Endodermal cell (in vitro differentiated cells): ENCODE measurements around the gene ZBTB34. TPM values are rescaled to one million over a fixed set of nuclear protein-coding genes. Genes with fewer than 3 reads are reported as not detected.
"Not testable (repeated sequence)": the region's sequence is repeated elsewhere in the genome, so short reads cannot be mapped to it uniquely, and the experiment has no call there.

ENCODE experiments used
- DNase-seq: peaks from one replicate; pipeline ENCODE4 v3.0.0-alpha.2; 2017
- H3K27ac ChIP-seq: 2 replicates; pipeline ENCODE4 v1.5.1; 2013; ENCODE audit warnings: mild to moderate bottlenecking, low read depth, low read length, moderate library complexity
- H3K27me3 ChIP-seq: 2 replicates; pipeline ENCODE4 v1.6.1; 2013; ENCODE audit warnings: mild to moderate bottlenecking, low read length, moderate library complexity; ENCODE audit not compliant: insufficient read depth, control insufficient read depth, poor library complexity, severe bottlenecking
- H3K36me3 ChIP-seq: 2 replicates; pipeline ENCODE4 v1.7.0; 2013; ENCODE audit warnings: mild to moderate bottlenecking, low read length, moderate library complexity; ENCODE audit not compliant: control insufficient read depth, insufficient read depth
- H3K4me1 ChIP-seq: one replicate; pipeline ENCODE4 v1.7.0; 2013; ENCODE audit warnings: low read length; ENCODE audit not compliant: control insufficient read depth, insufficient read depth
- H3K4me3 ChIP-seq: 2 replicates; pipeline ENCODE4 v1.5.1; 2013; ENCODE audit warnings: mild to moderate bottlenecking, low read length, moderate library complexity
- H3K9ac ChIP-seq: 2 replicates; pipeline ENCODE4 v1.6.1; 2013; ENCODE audit warnings: mild to moderate bottlenecking, low read length, moderate library complexity; ENCODE audit not compliant: poor library complexity, severe bottlenecking; ENCODE audit errors: extremely low read depth
- H3K9me3 ChIP-seq: 2 replicates; pipeline ENCODE4 v1.6.1; 2013; ENCODE audit warnings: mild to moderate bottlenecking, low read length, moderate library complexity; ENCODE audit not compliant: control insufficient read depth
- H3K27ac Mint-ChIP-seq: 2 replicates; pipeline ENCODE4 v1.8.0; 2020; ENCODE audit warnings: mixed read lengths
- H3K27me3 Mint-ChIP-seq: 2 replicates; pipeline ENCODE4 v1.8.0; 2021; ENCODE audit warnings: mild to moderate bottlenecking, mixed read lengths; ENCODE audit not compliant: insufficient read depth
- H3K36me3 Mint-ChIP-seq: 2 replicates; pipeline ENCODE4 v1.8.0; 2020; ENCODE audit warnings: low read depth, mixed read lengths
- H3K4me1 Mint-ChIP-seq: 2 replicates; pipeline ENCODE4 v1.8.0; 2020; ENCODE audit warnings: mixed read lengths
- H3K4me3 Mint-ChIP-seq: 2 replicates; pipeline ENCODE4 v1.8.0; 2020; ENCODE audit warnings: mild to moderate bottlenecking, moderate library complexity, mixed read lengths
- H3K9me3 Mint-ChIP-seq: 2 replicates; pipeline ENCODE4 v1.8.0; 2020; ENCODE audit warnings: mild to moderate bottlenecking, mixed read lengths
- CTCF ChIP-seq: fragments of 200-600 bp; sonication (generic); conservative IDR thresholded peaks from 2 replicates; pipeline ENCODE4 v1.5.0; 2021; ENCODE audit warnings: antibody characterized with exemption, mild to moderate bottlenecking
- WGBS, 2 experiments: methylation state at CpG; one replicate each; pipeline versions ENCODE4 v1.1.5 to v1.1.7; 2013; ENCODE audit warnings: missing lambda C conversion rate in 2 of 2, mixed read lengths in 1 of 2; ENCODE audit not compliant: insufficient coverage in 1 of 2, insufficient read length in 1 of 2; 5-methylcytosine and 5-hydroxymethylcytosine counted together
- long read RNA-seq, 4 experiments: library from polyadenylated mRNA in 2 of 4; library from RNA in 1 of 4; library from capped mRNA in 1 of 4; stranded (forward) in 3 of 4; unstranded in 1 of 4; transcript quantifications; one replicate each; pipeline ENCODE4 v2.0.0, GENCODE V29; 2020 to 2021; ENCODE audit warnings: inconsistent platforms in 1 of 4
- polyA plus RNA-seq, 2 experiments: library from polyadenylated mRNA; stranded (reverse); fragments of 50-300 nt; gene quantifications; one replicate each; pipeline ENCODE4 v1.2.3, GENCODE V29; 2013
- total RNA-seq, 2 donors: library from RNA; stranded (reverse); fragmentation: NEBNext Ultra II Directional in 1 of 2; extraction: Animal tissue kit (Norgen Biotek cat#: 25700) in 1 of 2; gene quantifications; 2 replicates in 1 of 2; 3 replicates in 1 of 2; pipeline ENCODE4 v1.2.1, GENCODE V29; 2021

Gene ZBTB34, protein sequence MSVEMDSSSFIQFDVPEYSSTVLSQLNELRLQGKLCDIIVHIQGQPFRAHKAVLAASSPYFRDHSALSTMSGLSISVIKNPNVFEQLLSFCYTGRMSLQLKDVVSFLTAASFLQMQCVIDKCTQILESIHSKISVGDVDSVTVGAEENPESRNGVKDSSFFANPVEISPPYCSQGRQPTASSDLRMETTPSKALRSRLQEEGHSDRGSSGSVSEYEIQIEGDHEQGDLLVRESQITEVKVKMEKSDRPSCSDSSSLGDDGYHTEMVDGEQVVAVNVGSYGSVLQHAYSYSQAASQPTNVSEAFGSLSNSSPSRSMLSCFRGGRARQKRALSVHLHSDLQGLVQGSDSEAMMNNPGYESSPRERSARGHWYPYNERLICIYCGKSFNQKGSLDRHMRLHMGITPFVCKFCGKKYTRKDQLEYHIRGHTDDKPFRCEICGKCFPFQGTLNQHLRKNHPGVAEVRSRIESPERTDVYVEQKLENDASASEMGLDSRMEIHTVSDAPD
- 10 to 100 TPM; 19.7 to 24.9 TPM for total RNA-seq
- 9.9 TPM for polyA plus RNA-seq (2013, experiment 1 of 2)
- 9.6 TPM for polyA plus RNA-seq (2013, experiment 2 of 2)
- long read RNA-seq, experiment 1, full-length matches to known transcripts: 9 of 9 reads
- long read RNA-seq, experiment 1, partial matches to known transcripts: 0 of 9 reads
- long read RNA-seq, experiment 1, other reads (novel, unspliced or antisense): 0 of 9 reads
- long read RNA-seq, experiment 2, full-length matches to known transcripts: 45 of 51 reads
- long read RNA-seq, experiment 2, partial matches to known transcripts: 0 of 51 reads
- long read RNA-seq, experiment 2, other reads (novel, unspliced or antisense): 6 of 51 reads
- long read RNA-seq, experiment 3, full-length matches to known transcripts: 8 of 8 reads
- long read RNA-seq, experiment 3, partial matches to known transcripts: 0 of 8 reads
- long read RNA-seq, experiment 3, other reads (novel, unspliced or antisense): 0 of 8 reads
- long read RNA-seq, experiment 4, full-length matches to known transcripts: 4 of 4 reads
- long read RNA-seq, experiment 4, partial matches to known transcripts: 0 of 4 reads
- long read RNA-seq, experiment 4, other reads (novel, unspliced or antisense): 0 of 4 reads

- peak within 1 kb of the TSS; percentile 21 for H3K9ac ChIP-seq
- Mint-ChIP-seq H3K9me3 (no peaks in the 10 kb centered on the region), H3K27ac (peak within 1 kb of the TSS; percentile 49), H3K4me1 (peaks cover 25% of the 10 kb centered on the region), H3K36me3 (peaks cover 5% of the 10 kb centered on the region), H3K4me3 (peak within 1 kb of the TSS; percentile 78), H3K27me3 (peaks cover 27% of the 10 kb centered on the region)
- peaks cover 11% of the 10 kb centered on the region for H3K4me1 ChIP-seq
- DNase-seq: peak; percentile 92
- WGBS, 2 experiments: 0% methylated on average over 21 to 67 of the region's 67 CpGs
- H3K4me3 ChIP-seq: peak within 1 kb of the TSS; percentile 93
- no peaks in the 10 kb centered on the region for H3K27me3 ChIP-seq
- H3K9me3 ChIP-seq: no peaks in the 10 kb centered on the region
- H3K36me3 ChIP-seq: peaks cover 19% of the 10 kb centered on the region
- peak within 1 kb of the TSS; percentile 9 for H3K27ac ChIP-seq
- TF ChIP-seq CTCF: peak; percentile 100
Measured at GRCh38 chr9:126860077-126860756, at the start of gene ZBTB34. ZBTB34 (plus strand) TSS chr9:126860639; CDS start chr9:126879400, 18,761 bp downstream.

DNA sequence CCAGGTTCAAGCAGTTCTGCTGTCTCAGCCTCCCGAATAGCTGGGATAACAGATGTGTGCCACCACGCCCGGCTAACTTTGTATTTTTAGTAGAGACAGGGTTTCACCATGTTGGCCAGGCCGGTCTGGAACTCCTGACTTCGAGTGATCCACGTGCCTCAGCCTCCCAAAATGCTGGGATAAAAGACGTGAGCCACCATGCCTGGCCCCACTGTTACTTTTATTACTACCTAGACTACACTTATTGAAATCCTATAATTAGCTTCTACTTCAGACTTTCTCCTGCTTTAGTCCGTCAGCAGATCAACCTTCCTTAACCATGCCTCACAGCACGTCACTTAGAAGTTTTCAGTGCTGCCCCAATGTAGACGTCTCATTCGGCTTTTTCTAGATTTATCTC, 47.4 kb upstream of the ZBTB34 start:
- H3K4me1 Mint-ChIP-seq: no peaks in the 10 kb centered on the region
- Histone ChIP-seq H3K36me3 (peaks cover 68% of the 10 kb centered on the region), H3K4me1 (no peaks in the 10 kb centered on the region), H3K9ac (no peak overlapping the region), H3K9me3 (peaks cover 47% of the 10 kb centered on the region), H3K27ac (no peak overlapping the region), H3K4me3 (no peak overlapping the region), H3K27me3 (no peaks in the 10 kb centered on the region)
- peaks cover 58% of the 10 kb centered on the region for H3K36me3 Mint-ChIP-seq
- no peaks in the 10 kb centered on the region for H3K27me3 Mint-ChIP-seq
- H3K27ac Mint-ChIP-seq: no peak overlapping the region
- H3K9me3 Mint-ChIP-seq: peaks cover 25% of the 10 kb centered on the region
- no peak for DNase-seq
- 95% methylated on average over 10 to 11 of the region's 11 CpGs for WGBS, 2 experiments
- no peak for TF ChIP-seq CTCF
- H3K4me3 Mint-ChIP-seq: no peak overlapping the region

DNA sequence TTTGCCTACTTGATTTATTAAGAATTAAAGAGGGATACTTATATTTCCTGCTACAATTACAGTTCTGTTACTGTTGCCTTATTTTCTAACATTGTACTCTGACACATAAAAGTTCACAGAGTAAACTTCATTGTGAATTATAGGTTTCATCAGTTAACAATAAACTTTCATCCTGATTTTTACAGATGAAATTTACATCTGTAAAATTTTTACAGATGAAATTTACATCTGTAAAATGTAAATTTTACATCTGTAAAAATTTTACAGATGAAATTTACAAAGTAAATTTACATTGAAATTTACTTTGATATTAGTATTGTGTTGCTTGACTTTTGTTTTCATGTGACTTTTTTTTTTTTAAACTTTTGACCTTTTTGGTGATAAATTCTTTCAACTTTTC, 46.3 kb upstream of the ZBTB34 start:
- H3K36me3 Mint-ChIP-seq: peaks cover 68% of the 10 kb centered on the region
- no peak for TF ChIP-seq CTCF
- H3K27ac Mint-ChIP-seq: no peak overlapping the region
- H3K4me1 Mint-ChIP-seq: no peaks in the 10 kb centered on the region
- no peaks in the 10 kb centered on the region for H3K27me3 Mint-ChIP-seq
- peaks cover 35% of the 10 kb centered on the region for H3K9me3 Mint-ChIP-seq
- H3K27me3 ChIP-seq: no peaks in the 10 kb centered on the region
- H3K4me3 Mint-ChIP-seq: no peak overlapping the region
- H3K9ac ChIP-seq: no peak overlapping the region
- H3K9me3 ChIP-seq: peaks cover 56% of the 10 kb centered on the region
- no peak overlapping the region for H3K27ac ChIP-seq
- H3K4me3 ChIP-seq: no peak overlapping the region
- H3K4me1 ChIP-seq: no peaks in the 10 kb centered on the region
- DNase-seq: no peak
- H3K36me3 ChIP-seq: peaks cover 69% of the 10 kb centered on the region

GRCh38 chr9:126817615-126818014, 42.8 kb upstream of the ZBTB34 start:
- H3K4me1 ChIP-seq, H3K9ac ChIP-seq, H3K27ac ChIP-seq, H3K4me3 ChIP-seq, H3K27me3 Mint-ChIP-seq, H3K27me3 ChIP-seq, H3K27ac Mint-ChIP-seq, H3K4me1 Mint-ChIP-seq, DNase-seq, H3K4me3 Mint-ChIP-seq: not testable (repeated sequence)
- Histone ChIP-seq H3K36me3 (peaks cover 77% of the 10 kb centered on the region), H3K9me3 (peaks cover 73% of the 10 kb centered on the region)
- peaks cover 85% of the 10 kb centered on the region for H3K36me3 Mint-ChIP-seq
- peaks cover 48% of the 10 kb centered on the region for H3K9me3 Mint-ChIP-seq
- WGBS, 2 experiments: 95% methylated on average over 7 of the region's 7 CpGs; no CpG with 5 or more reads in 1 of the 2 experiments
